Ramos (cell line): Measurements from ENCODE around the gene DSN1.

Experiments
- in situ Hi-C: fragments of 300-500 bp; cut with MboI; formaldehyde crosslinking; loops from one replicate; pipeline ENCODE4 v1.14.3; 2022; ENCODE audit warnings: low sequenced_read_pairs; ENCODE audit not compliant: unreplicated experiment

Gene DSN1

DNA sequence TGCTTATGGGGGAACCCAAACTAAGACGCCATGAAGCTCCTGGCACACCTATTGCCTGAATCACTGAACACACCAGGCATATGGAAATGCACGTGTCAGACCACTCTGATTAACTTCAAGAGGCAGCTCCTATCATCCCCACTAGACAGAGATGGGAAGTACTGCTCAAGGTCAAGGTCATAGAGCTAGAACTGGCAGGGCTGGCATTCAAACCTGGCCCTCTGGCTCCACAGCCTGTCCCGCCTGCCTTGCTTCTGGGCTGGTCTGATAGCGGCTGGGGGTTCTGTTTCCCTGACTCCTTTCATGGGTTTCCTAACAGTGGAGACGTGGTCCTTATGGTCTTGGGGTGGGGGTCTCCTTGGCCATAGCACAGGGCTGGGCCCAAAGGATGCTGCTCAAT, 22.6 kb upstream of the DSN1 start:
- in situ Hi-C loops, result no loop called here

GRCh38 chr20:36795691-36796090, 22.1 kb upstream of the DSN1 start:
- in situ Hi-C loops, result no loop called here

GRCh38 chr20:36794116-36794474, 20.5 kb upstream of the DSN1 start:
- in situ Hi-C loops, result no loop called here

DNA sequence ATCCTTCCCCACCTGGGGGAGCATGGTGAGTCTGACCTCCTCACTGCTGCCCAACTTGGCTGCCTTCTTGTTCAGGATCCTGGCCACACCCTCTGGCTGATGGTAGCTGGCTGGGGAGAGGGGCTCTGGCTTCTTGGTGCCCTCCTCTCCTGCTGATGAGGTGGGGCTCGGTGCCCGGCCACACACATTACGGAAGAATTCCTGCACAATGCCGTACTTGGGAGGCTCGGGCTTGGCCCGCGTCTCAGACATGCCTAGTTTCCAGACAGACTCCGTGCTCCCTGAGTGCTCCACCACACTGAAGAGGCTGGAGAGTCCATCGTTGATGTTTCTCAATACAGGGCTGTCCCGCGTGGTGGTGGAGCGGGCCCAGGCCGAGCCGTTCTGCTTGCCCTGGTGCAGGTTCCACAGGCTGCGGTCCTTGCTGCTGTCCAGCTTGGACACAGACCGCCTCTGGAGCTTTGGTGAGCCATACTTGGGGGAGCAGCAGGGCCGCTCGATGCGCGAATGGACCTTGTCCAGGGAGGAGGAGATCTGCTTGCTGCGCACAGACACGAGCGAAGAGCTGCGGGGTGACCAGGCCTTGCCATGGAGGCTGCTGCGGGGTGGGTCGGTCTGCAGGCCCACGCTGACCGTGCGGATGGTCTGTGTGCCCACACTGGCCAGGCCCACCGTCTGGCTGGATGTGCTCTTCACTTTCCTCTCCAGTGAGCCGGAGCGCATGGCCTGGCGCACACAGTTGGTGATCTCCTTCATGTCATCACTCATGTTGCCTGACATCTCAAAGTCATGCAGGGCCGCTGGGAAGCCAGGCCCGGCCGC, 19.9 kb upstream of the DSN1 start:
- in situ Hi-C loops, result no loop called here

GRCh38 chr20:36792422-36792821, 18.9 kb upstream of the DSN1 start:
- in situ Hi-C loops, result no loop called here

DNA sequence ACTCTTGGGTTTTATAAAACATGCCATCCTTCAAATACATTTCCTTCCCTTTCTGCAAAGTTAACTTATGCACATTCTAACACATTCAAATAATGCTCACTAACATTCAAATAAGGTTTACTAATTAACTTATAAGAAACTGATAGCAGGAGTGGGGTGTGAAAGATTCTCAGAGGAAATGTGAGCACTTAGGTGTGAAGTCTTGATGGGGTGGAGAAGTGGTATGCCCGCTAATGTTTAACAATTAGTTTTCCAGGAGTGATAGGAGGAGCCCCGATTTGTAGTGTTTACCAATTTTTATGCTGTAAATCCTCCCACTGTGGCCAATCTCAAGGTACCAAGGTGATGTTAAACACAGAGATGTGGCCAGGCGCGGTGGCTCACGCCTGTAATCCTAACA, 18.3 kb upstream of the DSN1 start:
- in situ Hi-C loops, result no loop called here

GRCh38 chr20:36786663-36787062, 13.1 kb upstream of the DSN1 start:
- in situ Hi-C loops, result no loop called here

GRCh38 chr20:36786246-36786645, 12.7 kb upstream of the DSN1 start:
- in situ Hi-C loops, result no loop called here

DNA sequence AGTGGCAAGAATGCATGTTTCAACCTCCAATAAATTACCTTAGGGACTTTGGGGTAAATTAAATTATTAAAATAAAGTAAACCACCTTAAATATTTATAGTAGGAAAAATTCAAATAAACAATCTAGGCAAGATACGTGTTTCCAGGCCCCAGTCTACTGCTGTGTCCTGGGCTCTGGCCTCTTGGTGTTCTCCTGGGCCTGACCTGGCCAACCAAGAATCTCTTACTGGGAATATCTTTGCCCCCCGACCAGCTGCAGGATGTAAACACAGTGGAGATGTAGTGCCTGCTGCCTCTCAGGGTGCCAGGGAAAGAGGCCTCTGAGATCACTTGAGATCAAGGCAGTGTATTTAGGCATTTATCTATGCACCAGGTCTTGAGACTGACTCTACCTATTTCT, 11.7 kb upstream of the DSN1 start:
- in situ Hi-C loops, result no loop called here

- in situ Hi-C loops, result no loop called here
These were observed 11.3 kb upstream of the DSN1 start for GRCh38 chr20:36784900-36785299.

DNA sequence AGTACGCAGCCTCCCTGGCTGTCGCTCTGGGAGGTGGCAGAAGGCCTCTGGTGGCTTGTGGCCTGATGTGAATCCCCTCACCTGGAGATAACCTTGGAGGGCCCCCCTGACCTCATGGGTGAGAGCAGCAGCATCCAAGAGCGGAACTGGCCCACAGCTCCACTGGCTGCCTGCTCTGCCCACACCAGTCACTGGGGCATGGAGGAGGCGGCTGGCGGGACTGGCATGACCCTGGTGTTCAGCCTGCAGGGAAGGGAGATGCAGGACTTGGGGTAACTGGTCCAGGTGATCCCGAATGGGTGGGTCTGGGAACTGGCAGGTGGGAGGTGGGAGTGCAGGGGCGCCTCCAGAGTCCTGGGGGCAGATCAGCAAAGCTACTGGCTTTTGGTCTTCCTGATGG, 10.6 kb upstream of the DSN1 start:
- in situ Hi-C loops, result no loop called here

GRCh38 chr20:36779656-36780025, 6.1 kb upstream of the DSN1 start:
- in situ Hi-C loops, result no loop called here

- in situ Hi-C loops, result no loop called here
These were observed 5.5 kb upstream of the DSN1 start for GRCh38 chr20:36778831-36779655.

DNA sequence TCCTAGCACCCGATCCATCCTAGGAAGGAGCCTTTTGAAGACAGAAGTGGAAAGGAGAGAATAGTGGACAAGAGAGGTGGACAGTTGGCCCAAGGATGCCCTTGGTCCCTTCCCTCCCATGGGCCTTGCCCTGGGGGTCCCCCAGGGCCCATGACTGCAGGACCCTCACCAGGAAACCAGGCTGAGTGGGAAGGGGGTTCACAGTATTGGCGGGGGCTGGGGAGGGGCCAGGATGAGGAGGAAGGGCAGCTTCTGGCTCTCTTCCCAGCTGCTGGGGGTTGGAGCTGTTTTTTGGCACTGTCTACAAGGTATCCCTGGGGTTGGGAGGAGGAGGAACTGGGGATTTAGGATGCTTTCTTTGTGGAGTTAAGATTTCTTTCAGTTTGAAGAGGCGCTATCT, 4.0 kb upstream of the DSN1 start:
- in situ Hi-C loops, result no loop called here

DNA sequence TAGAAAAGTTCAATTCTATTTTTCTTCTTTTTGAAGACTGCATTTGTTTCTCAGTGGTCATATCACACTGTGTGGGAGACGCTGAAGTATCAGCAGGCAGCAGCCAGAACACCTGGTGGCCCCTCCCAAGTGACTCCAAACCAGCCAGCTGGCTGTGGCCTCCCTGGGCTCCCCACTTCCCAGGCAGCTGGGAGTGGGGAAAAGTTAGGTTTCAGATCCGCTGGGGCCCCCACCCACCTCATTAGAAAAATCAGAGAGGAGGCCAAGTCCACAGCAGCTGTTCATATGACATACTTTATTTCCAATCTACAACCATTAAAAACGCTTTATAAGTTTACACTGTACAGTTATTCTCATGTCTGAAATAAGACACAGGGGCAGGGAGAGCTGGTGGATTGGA, 3.6 kb upstream of the DSN1 start:
- in situ Hi-C loops, result no loop called here

DNA sequence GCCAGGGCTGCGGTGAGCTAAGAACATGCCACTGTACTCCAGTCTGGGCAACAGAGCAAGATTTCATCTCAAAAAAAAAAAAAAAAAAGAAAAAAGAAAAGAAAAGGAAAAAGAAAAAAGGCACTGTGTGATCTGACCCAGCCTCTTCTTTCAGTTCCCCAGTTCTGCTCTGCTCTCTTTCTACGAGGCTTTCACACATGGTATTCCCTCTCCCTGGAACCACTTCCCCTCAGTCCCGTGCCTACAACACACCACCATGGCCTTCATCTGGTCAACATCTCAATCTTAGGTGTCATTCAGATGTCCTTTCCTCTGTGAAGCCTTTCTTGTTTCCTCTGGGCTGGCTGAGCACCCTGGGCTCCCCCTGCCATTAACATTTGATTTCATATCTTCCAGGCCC, 2.3 kb upstream of the DSN1 start:
- in situ Hi-C loops, result no loop called here

DNA sequence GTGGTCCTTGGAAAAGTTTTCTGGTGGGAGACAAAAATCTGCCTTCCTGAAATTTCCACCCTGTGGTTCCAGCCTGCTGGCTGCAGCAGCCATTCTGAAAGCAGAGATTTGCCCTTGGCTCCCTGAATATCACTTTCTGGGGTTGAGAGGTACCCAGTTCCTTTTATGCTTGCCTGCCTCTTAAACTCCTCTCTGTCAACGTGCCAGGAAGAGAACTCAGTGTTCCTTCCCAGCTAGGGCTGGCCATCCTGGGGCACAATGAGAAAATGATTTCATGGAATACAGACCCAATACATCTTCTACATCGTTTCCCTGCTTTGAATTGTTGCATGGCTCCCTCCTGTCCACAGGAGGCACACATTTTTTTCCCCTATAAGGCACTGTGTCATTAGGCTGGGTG, 1.6 kb upstream of the DSN1 start:
- in situ Hi-C loops, result no loop called here

- in situ Hi-C loops, result no loop called here
These were observed 411 bp downstream of the DSN1 start for GRCh38 chr20:36773107-36773596.

DNA sequence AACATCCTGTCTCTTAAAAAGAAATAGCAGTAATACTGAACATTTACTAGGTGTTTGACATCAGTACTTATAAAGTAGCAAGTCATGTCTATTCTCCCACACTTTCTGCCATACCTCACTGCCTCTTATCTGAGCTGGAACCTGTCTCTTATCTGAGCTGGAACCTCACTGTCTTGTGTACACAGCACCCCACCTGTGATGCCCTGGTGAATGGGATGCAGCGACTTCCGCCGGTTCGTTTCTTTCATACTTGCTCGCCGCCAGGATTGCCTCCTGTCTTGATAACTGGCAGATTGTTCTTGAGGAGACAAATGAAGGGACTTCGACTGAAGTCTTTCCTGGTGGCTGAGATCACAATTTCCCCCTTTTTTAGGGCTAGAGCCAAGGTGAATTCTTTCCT, 2.9 kb downstream of the DSN1 start:
- in situ Hi-C loops, result no loop called here

DNA sequence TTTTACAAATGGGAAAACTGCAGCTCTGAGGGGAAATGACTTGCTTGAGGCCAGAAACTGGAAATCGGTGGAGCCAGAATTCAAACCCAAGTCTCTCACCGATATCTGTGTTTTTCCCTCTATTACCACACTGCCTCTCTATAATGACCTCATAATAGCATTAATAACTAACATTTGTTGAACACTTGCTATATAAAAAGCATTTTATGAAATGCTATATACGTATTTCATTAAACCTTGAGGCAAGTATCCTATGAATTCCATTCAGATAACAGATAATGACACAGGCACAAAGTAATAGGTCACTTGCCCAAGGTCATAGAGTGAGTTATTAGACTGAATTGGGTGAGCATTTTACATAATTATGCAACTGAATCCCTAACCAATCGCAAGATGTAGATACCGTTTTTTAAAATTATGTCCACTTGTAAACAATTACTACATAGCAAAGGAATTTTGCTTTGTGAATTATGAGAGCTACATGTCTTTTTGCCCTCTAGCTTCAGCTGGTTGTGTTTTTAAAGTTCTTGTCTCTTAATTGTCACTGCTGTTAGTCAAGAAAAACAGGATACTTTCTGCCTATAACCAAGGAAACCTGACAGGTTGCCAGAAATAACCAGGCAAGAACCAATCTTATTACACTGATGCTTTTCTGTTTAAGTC, 4.7 kb downstream of the DSN1 start:
- in situ Hi-C loops, result no loop called here

- in situ Hi-C loops, result no loop called here
These were observed 12.4 kb downstream of the DSN1 start for GRCh38 chr20:36761125-36761524.
